ENCODE measurements around the gene TRIM69.

DNA sequence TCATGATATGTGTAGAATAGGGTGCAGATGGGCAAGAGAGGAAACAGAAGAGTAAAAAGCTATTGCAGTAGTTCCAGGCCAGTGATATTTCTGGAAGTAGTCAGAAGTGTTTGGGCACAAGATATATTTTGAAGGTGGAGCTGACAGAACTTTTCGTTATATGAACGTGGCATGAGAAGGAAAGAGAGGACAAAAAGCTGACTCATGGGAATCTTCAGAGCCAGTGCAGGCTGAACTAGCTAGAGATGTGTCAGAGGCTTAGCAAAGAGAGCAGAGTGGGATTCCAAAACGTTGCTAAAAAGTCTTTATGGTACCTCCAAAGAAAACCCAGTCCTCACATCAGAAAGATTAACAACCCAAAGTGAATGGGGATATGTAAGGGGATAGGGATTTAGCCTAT lies 28.7 kb downstream of the TRIM69 start:
- TF ChIP-seq EZH2phosphoT487 (IDR thresholded peaks at IDR 0.05; ENCODE audit: borderline replicate concordance, low read length) (no peak), EZH2 (IDR thresholded peaks at IDR 0.05; ENCODE audit: low read length, unreplicated experiment) (no peak)
